Measurements from ENCODE around the gene KYAT1. TPM values are rescaled to one million over a fixed set of nuclear protein-coding genes. Genes with fewer than 3 reads are reported as not detected.

The KYAT1 gene
- total RNA-seq, 4 donors from 2014 or later, result 4.0 to 9.4 (median 5.7) TPM

- intact Hi-C loops (cut with DNase I), result no loop called here
- peaks cover 9 to 57% (median 14%) of the 10 kb centered on the region in 3 donors for H3K36me3 ChIP-seq
- H3K4me1 ChIP-seq, result peaks cover 0 to 8% (median 0%) of the 10 kb centered on the region in 3 donors
Measured at GRCh38 chr9:128809036-128809599, 72.6 kb downstream of the KYAT1 start.

DNA sequence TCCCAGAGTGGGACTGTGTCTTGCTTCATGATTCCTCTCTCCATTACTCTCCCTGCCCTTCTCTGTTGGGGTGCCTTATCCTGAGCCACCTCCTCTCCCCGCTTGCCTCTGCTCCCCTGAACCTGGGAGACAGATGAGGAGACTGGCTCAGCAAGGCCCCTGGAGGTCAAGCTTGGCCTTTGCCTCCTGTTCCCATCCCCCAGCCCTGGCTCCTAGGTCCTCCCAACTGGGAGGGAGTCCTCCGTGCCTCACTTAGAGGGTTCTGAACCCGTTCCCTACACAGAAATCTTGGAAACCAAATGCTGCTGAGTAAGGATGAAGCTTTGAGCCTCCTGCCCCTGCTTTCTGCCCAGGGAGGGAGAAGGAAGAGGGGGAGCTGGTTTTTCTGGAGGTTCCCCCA lies 73.2 kb downstream of the KYAT1 start:
- H3K9me3 ChIP-seq, result no peaks in the 10 kb centered on the region
- peaks cover 0 to 8% (median 0%) of the 10 kb centered on the region in 3 donors for H3K4me1 ChIP-seq
- no peak for DNase-seq
- peaks cover 14 to 63% (median 15%) of the 10 kb centered on the region in 3 donors for H3K36me3 ChIP-seq
- no peak overlapping the region for H3K4me3 ChIP-seq
- H3K27ac ChIP-seq, result no peak overlapping the region
- TF ChIP-seq, protein P1, sequence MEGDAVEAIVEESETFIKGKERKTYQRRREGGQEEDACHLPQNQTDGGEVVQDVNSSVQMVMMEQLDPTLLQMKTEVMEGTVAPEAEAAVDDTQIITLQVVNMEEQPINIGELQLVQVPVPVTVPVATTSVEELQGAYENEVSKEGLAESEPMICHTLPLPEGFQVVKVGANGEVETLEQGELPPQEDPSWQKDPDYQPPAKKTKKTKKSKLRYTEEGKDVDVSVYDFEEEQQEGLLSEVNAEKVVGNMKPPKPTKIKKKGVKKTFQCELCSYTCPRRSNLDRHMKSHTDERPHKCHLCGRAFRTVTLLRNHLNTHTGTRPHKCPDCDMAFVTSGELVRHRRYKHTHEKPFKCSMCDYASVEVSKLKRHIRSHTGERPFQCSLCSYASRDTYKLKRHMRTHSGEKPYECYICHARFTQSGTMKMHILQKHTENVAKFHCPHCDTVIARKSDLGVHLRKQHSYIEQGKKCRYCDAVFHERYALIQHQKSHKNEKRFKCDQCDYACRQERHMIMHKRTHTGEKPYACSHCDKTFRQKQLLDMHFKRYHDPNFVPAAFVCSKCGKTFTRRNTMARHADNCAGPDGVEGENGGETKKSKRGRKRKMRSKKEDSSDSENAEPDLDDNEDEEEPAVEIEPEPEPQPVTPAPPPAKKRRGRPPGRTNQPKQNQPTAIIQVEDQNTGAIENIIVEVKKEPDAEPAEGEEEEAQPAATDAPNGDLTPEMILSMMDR (IDR thresholded peaks at IDR 0.05), result no peak
- intact Hi-C loops (cut with DNase I), result no loop called here
- no peaks in the 10 kb centered on the region for H3K27me3 ChIP-seq
- WGBS, 2 donors, result 76 to 95% methylated on average over 2 to 3 of the region's 3 CpGs

More at GRCh38 chr9:128809036-128809599, 72.6 kb downstream of the KYAT1 start:
- Histone ChIP-seq H3K9me3 (no peaks in the 10 kb centered on the region), H3K4me3 (no peak overlapping the region), H3K27ac (no peak overlapping the region), H3K27me3 (no peaks in the 10 kb centered on the region)
- DNase-seq, result no peak
- 85 to 97% methylated on average over 5 to 6 of the region's 12 CpGs for WGBS, 2 donors
- TF ChIP-seq, protein P1 (IDR thresholded peaks at IDR 0.05), result no peak
- no peak for TF ChIP-seq POLR2A (IDR thresholded peaks at IDR 0.05)

DNA sequence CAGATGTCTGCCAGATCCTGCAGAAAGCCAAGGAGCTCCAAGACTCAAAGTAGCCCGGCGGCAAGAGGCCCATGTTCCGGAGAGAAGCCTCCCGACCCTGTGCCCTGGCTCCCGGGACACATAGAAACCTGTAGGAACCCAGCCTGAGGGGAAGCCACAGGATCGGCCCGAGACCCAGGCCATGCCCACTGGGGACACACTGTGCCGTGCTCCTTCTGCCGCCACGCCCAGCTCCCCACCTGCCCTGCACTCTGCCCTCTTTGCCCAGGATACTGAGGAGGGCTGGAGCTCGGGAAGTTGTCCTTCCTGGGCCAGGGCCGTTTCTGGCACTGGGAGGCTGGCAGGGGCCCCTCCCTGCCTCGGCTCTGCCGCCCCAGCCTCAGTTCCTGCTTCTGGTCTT lies 73.9 kb downstream of the KYAT1 start:
- 88% methylated on average over 7 of the region's 14 CpGs; no CpG with 5 or more reads in 1 of the 2 donors for WGBS, 2 donors
- H3K36me3 ChIP-seq, result peaks cover 14 to 70% (median 21%) of the 10 kb centered on the region in 3 donors
- intact Hi-C loops (cut with DNase I), result no loop called here

GRCh38 chr9:128805661-128806060 lies 76.1 kb downstream of the KYAT1 start:
- no peak for DNase-seq
- 63 to 90% methylated on average over 7 to 11 of the region's 14 CpGs for WGBS, 2 donors
- Histone ChIP-seq H3K36me3 (peaks cover 14 to 92% (median 25%) of the 10 kb centered on the region in 3 donors), H3K9me3 (no peaks in the 10 kb centered on the region), H3K4me1 (peaks cover 0 to under 1% (median 0%) of the 10 kb centered on the region in 3 donors), H3K4me3 (no peak overlapping the region), H3K27ac (no peak overlapping the region), H3K27me3 (no peaks in the 10 kb centered on the region)
- intact Hi-C loops (cut with DNase I), result no loop called here
- no peak for TF ChIP-seq POLR2A (IDR thresholded peaks at IDR 0.05)
- TF ChIP-seq, protein P1 (IDR thresholded peaks at IDR 0.05), result no peak

More for the DNA sequence above, 73.9 kb downstream of the KYAT1 start:
- TF ChIP-seq POLR2A (IDR thresholded peaks at IDR 0.05), result no peak
- TF ChIP-seq, protein P1 (IDR thresholded peaks at IDR 0.05), result no peak
- H3K27me3 ChIP-seq, result no peaks in the 10 kb centered on the region
- H3K9me3 ChIP-seq, result no peaks in the 10 kb centered on the region
- no peak for DNase-seq
- peaks cover 0 to 8% (median 0%) of the 10 kb centered on the region in 3 donors for H3K4me1 ChIP-seq
- no peak overlapping the region for H3K4me3 ChIP-seq
- no peak overlapping the region for H3K27ac ChIP-seq

- Histone ChIP-seq H3K27me3 (no peaks in the 10 kb centered on the region), H3K9me3 (no peaks in the 10 kb centered on the region), H3K36me3 (peaks cover 16 to 100% (median 56%) of the 10 kb centered on the region in 3 donors), H3K4me3 (no peak overlapping the region), H3K4me1 (no peaks in the 10 kb centered on the region), H3K27ac (no peak overlapping the region)
- 96 to 97% methylated on average over 4 of the region's 4 CpGs for WGBS, 2 donors
- intact Hi-C loops (cut with DNase I), result no loop called here
- DNase-seq, result no peak
- TF ChIP-seq POLR2A (IDR thresholded peaks at IDR 0.05), result no peak
- TF ChIP-seq, protein P1 (IDR thresholded peaks at IDR 0.05), result no peak
Measured at GRCh38 chr9:128802482-128802881, 79.3 kb downstream of the KYAT1 start.
